Measurements from ENCODE around the gene ZFP90. TPM values are rescaled to one million over a fixed set of nuclear protein-coding genes. Genes with fewer than 3 reads are reported as not detected.

The ZFP90 gene
- total and polyA plus RNA-seq, 9 of the 15 experiments (the other 6 are each of a cell fraction or from before 2014, with no cell fraction given) = 0.66 to 2.9 (median 2.3) TPM

DNA sequence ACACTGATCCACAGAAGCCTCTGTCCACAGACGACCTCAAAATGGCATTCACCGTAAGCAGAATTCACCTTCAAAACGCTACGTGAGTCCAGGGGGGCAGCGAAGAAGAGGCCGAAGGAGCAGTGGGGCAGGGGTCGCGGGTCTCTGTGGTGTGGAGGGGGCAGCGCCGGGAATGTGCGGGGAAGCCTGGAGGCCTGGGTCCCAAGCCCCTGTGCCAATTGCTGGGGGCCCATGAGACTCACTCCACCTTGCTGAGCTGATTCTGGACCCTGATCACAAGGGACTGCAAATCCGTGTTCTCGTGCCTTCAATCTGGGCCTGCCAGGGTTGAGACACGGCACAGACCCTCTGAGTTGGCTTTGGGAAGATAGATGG lies 47.5 kb upstream of the ZFP90 start:
- 1% methylated on average over 14 of the region's 14 CpGs for WGBS (ENCODE audit: insufficient coverage, low coverage, missing lambda C conversion rate)
- intact Hi-C loops (cut with micrococcal nuclease) (no loop called here), in situ Hi-C loops (cut with MboI) (no loop called here)
- Histone ChIP-seq H3K27ac (ENCODE audit: extremely low read depth, low read depth, low read length) (no peak overlapping the region), H3K4me1 (replicated peaks in 1 of 2; ENCODE audit: control insufficient read depth in 2 of 2, insufficient read depth in 2 of 2, low read length in 2 of 2) (no peaks in the 10 kb centered on the region), H3K79me2 (ENCODE audit: control insufficient read depth, insufficient read depth, low read length) (no peaks in the 10 kb centered on the region), H3K27me3 (ENCODE audit: control insufficient read depth in 2 of 2, insufficient read depth in 2 of 2, low read length in 2 of 2) (peaks cover 0 to 21% of the 10 kb centered on the region in 2 experiments; a peak in 3 of 5 replicates), H3K9ac (ENCODE audit: insufficient read depth in 1 of 2, low read depth in 2 of 2, low read length in 2 of 2) (no peak overlapping the region), H3K4me2 (ENCODE audit: insufficient read depth, low read length) (no peak overlapping the region), H3K9me1 (ENCODE audit: control insufficient read depth, insufficient read depth, low read length) (no peaks in the 10 kb centered on the region), H2AFZ (ENCODE audit: low read depth, low read length) (no peak overlapping the region), H4K20me1 (replicated peaks; ENCODE audit: control insufficient read depth, insufficient read depth, low read length) (no peaks in the 10 kb centered on the region; the same call in 1 of the 2 replicates), H3K36me3 (ENCODE audit: control insufficient read depth, insufficient read depth, low read length) (no peaks in the 10 kb centered on the region), H3K9me3 (replicated peaks; ENCODE audit: control insufficient read depth, insufficient read depth, low read depth, low read length) (no peaks in the 10 kb centered on the region), H3K4me3 (no peak overlapping the region)
- TF ChIP-seq EP400 (IDR thresholded peaks at IDR 0.05) (no peak), SRSF9 (IDR thresholded peaks at IDR 0.05; ENCODE audit: borderline replicate concordance, low read depth, low read length) (no peak), PTRF (tag; IDR thresholded peaks at IDR 0.05) (no peak), GTF2A2 (tag; IDR thresholded peaks at IDR 0.05) (no peak), ATF1 (CRISPR knock-in tag; IDR thresholded peaks at IDR 0.05) (no peak), ATF1 (tag; IDR thresholded peaks at IDR 0.05) (no peak), NEUROD1 (IDR thresholded peaks at IDR 0.05; ENCODE audit: borderline replicate concordance, low read depth, low read length, partially characterized antibody) (no peak), TGIF2 (CRISPR knock-in tag; IDR thresholded peaks at IDR 0.05) (no peak), SRSF7 (optimal IDR thresholded peaks at IDR 0.05; ENCODE audit: low read depth, low read length) (no peak)
- FAIRE-seq = no peak
- POLR2A ChIA-PET = interaction anchor here (0.6 kb wide), 2 partner anchors 85 to 616 kb away, joined by 3 to 4 read pairs; no protein-coding TSS in a partner anchor
- BruUV-seq (replicated peaks) = no TSS peak
- no peak for ATAC-seq
- CTCF ChIA-PET (ENCODE audit: low intra/inter-chr PET ratio) = no interaction called here
- no peak for DNase-seq (ENCODE audit: extremely low read depth in 1 of 4, low spot score in 3 of 4)

Measured in K562 (cell line).